K562 (cell line): ENCODE measurements around the gene PPP2R2D. TPM values are rescaled to one million over a fixed set of nuclear protein-coding genes. Genes with fewer than 3 reads are reported as not detected.

Experiments used
- ATAC-seq: fragments of 200-7000 bp; cut with Tn5 transposase; 3 replicates; pipeline ENCODE4 v1.9.1; 2020; ENCODE audit warnings: moderate library complexity
- BruUV-seq: library from RNA; stranded (reverse); fragments of 400-500 nt; replicated peaks from 2 replicates; lab custom pipeline; 2021; lab: Mats Ljungman, UMichigan
- CTCF ChIA-PET: fragments of 300-600 bp; formaldehyde crosslinking; extraction: SDS; loops from one replicate; lab custom pipeline; 2021; ENCODE audit warnings: low intra/inter-chr PET ratio; lab: Yijun Ruan, JAX
- POLR2A ChIA-PET: fragments of 300-600, 350-650 bp; sonication (Branson Sonifier 250); formaldehyde crosslinking; extraction: SDS; loops from one replicate; lab custom pipeline; 2021; ENCODE audit warnings: antibody characterized with exemption, inconsistent platforms; lab: Yijun Ruan, JAX
- DNase-seq, 4 experiments: peaks; one replicate each; pipeline versions ENCODE4 v3.0.0 to v3.0.0-alpha.2; 2011 to 2018; ENCODE audit warnings: low spot score in 3 of 4, mixed read lengths in 3 of 4; ENCODE audit errors: extremely low read depth in 1 of 4
- FAIRE-seq: peaks from 2 replicates; lab custom pipeline; 2011; peaks lifted over from hg19 to GRCh38; lab: Jason Lieb, UNC
- H2AFZ ChIP-seq: 2 replicates; pipeline ENCODE4 v1.6.0; 2011; ENCODE audit warnings: low read depth, low read length, control low read depth, inconsistent platforms
- H3K27ac ChIP-seq: fragments of 200-600 bp; 3 replicates; pipeline ENCODE4 v1.8.0; 2011; ENCODE audit warnings: low read depth, mild to moderate bottlenecking, control low read depth, inconsistent platforms, low read length, moderate library complexity, mixed read lengths; ENCODE audit errors: extremely low read depth
- H3K27me3 ChIP-seq, 2 experiments: fragments of 300-600 bp in 1 of 2; 2 replicates in 1 of 2; 3 replicates in 1 of 2; pipeline versions ENCODE4 v1.6.0 to v1.8.0; 2011; ENCODE audit warnings: inconsistent platforms in 2 of 2, low read length in 2 of 2, mild to moderate bottlenecking in 1 of 2, mixed read lengths in 1 of 2, moderate library complexity in 1 of 2; ENCODE audit not compliant: control insufficient read depth in 2 of 2, insufficient read depth in 2 of 2
- H3K36me3 ChIP-seq: fragments of 300-600 bp; 3 replicates; pipeline ENCODE4 v1.8.0; 2011; ENCODE audit warnings: mild to moderate bottlenecking, low read length, inconsistent platforms; ENCODE audit not compliant: control insufficient read depth, insufficient read depth
- H3K4me1 ChIP-seq, 2 experiments: fragments of 200-600 bp in 1 of 2; replicated peaks in 1 of 2; 2 replicates in 1 of 2; 3 replicates in 1 of 2; pipeline versions ENCODE4 v1.5.1 to v1.8.0; 2011; ENCODE audit warnings: inconsistent platforms in 2 of 2, low read length in 2 of 2, mild to moderate bottlenecking in 1 of 2, mixed read lengths in 1 of 2, moderate library complexity in 1 of 2; ENCODE audit not compliant: control insufficient read depth in 2 of 2, insufficient read depth in 2 of 2
- H3K4me2 ChIP-seq: 2 replicates; pipeline ENCODE4 v1.6.1; 2011; ENCODE audit warnings: low read length, control low read depth, inconsistent platforms, mixed read lengths; ENCODE audit not compliant: insufficient read depth
- H3K4me3 ChIP-seq: fragments of 200-600 bp; sonication (generic), shearing (Covaris generic); 2 replicates; pipeline ENCODE4 v1.5.1; 2016; ENCODE audit warnings: control low read depth, inconsistent platforms
- H3K79me2 ChIP-seq: fragments of 200-600 bp; 3 replicates; pipeline ENCODE4 v1.8.0; 2011; ENCODE audit warnings: low read length, inconsistent platforms; ENCODE audit not compliant: control insufficient read depth, insufficient read depth
- H3K9ac ChIP-seq, 2 experiments: 2 replicates each; pipeline versions ENCODE4 v1.6.0 to v1.6.1; 2011; ENCODE audit warnings: low read depth in 2 of 2, low read length in 2 of 2, control low read depth in 1 of 2, inconsistent platforms in 1 of 2, mild to moderate bottlenecking in 1 of 2, mixed read lengths in 1 of 2; ENCODE audit not compliant: insufficient read depth in 1 of 2
- H3K9me1 ChIP-seq: one replicate; pipeline ENCODE4 v1.6.0; 2011; ENCODE audit warnings: inconsistent platforms, mild to moderate bottlenecking, low read length, moderate library complexity; ENCODE audit not compliant: control insufficient read depth, insufficient read depth
- H3K9me3 ChIP-seq: replicated peaks from 2 replicates; pipeline ENCODE4 v1.5.1; 2011; ENCODE audit warnings: low read depth, low read length, inconsistent platforms; ENCODE audit not compliant: control insufficient read depth, insufficient read depth
- H4K20me1 ChIP-seq: replicated peaks from 2 replicates; pipeline ENCODE4 v1.6.1; 2011; ENCODE audit warnings: low read length, inconsistent platforms, mixed read lengths; ENCODE audit not compliant: control insufficient read depth, insufficient read depth
- BRD4 ChIP-seq: fragments of 200-600 bp; sonication (generic); IDR thresholded peaks from 2 replicates; pipeline ENCODE4 v1.6.1; 2017; ENCODE audit warnings: inconsistent platforms
- FOXA3 ChIP-seq, 2 experiments: fragments of 450-650 bp in 1 of 2; sonication (generic) in 1 of 2; formaldehyde crosslinking; IDR thresholded peaks in 1 of 2; conservative IDR thresholded peaks in 1 of 2; 2 replicates each; pipeline versions ENCODE4 v1.4.0 to v1.8.0; 2020 to 2022; ENCODE audit warnings: mild to moderate bottlenecking in 2 of 2, missing genetic modification reagents in 1 of 2
- NCOR1 ChIP-seq: fragments of 450-650 bp; IDR thresholded peaks from 2 replicates; pipeline ENCODE4 v1.6.1; 2016; ENCODE audit warnings: mild to moderate bottlenecking, moderate library complexity
- NEUROD1 ChIP-seq: fragments of 150-350 bp; IDR thresholded peaks from 2 replicates; pipeline ENCODE4 v1.6.1; 2014; ENCODE audit warnings: borderline replicate concordance, low read length, low read depth; ENCODE audit not compliant: partially characterized antibody
- NR3C1 ChIP-seq: sonication (generic); formaldehyde crosslinking; IDR thresholded peaks from 2 replicates; pipeline ENCODE4 v1.8.1; 2022; ENCODE audit warnings: missing genetic modification reagents
- POLR3A ChIP-seq: IDR thresholded peaks from 2 replicates; pipeline ENCODE4 v1.6.1; 2011; ENCODE audit warnings: borderline replicate concordance, mild to moderate bottlenecking, moderate library complexity; ENCODE audit not compliant: insufficient read length, insufficient read depth; ENCODE audit errors: extremely low read depth
- SMARCC2 ChIP-seq: fragments of 450-650 bp; IDR thresholded peaks from 2 replicates; pipeline ENCODE4 v1.6.1; 2017; ENCODE audit warnings: antibody characterized with exemption, moderate library complexity, mild to moderate bottlenecking, low read depth
- TFAM ChIP-seq: fragments of 250-450 bp; sonication (Bioruptor Pico); conservative IDR thresholded peaks from 2 replicates; pipeline ENCODE4 v1.5.0; 2021; ENCODE audit warnings: mild to moderate bottlenecking, moderate library complexity
- TRIM24 ChIP-seq, 2 experiments: fragments of 450-650 bp; IDR thresholded peaks; 2 replicates each; pipeline ENCODE4 v1.6.1; 2016
- WHSC1 ChIP-seq: IDR thresholded peaks from one replicate; pipeline ENCODE4 v1.6.1; 2012; ENCODE audit warnings: low read length, control low read depth, inconsistent platforms
- ZFP30 ChIP-seq: fragments of 250-450 bp; sonication (Bioruptor Pico); IDR thresholded peaks from 2 replicates; pipeline ENCODE4 v1.8.0; 2022; ENCODE audit warnings: moderate library complexity, mild to moderate bottlenecking, inconsistent platforms, borderline replicate concordance
- ZNF583 ChIP-seq: fragments of 250-450 bp; sonication (Bioruptor Pico); IDR thresholded peaks from 2 replicates; pipeline ENCODE4 v1.4.0; 2020
- ZNF696 ChIP-seq: fragments of 250-450 bp; sonication (Bioruptor Pico); conservative IDR thresholded peaks from 2 replicates; pipeline ENCODE4 v1.4.0; 2020; ENCODE audit warnings: mild to moderate bottlenecking, moderate library complexity
- WGBS: fragments of 100-300 bp; shearing (Covaris generic); methylation state at CpG from one replicate; pipeline ENCODE4 v1.1.6; 2016; ENCODE audit warnings: low coverage, mixed read lengths; ENCODE audit not compliant: insufficient coverage; ENCODE audit errors: missing lambda C conversion rate; 5-methylcytosine and 5-hydroxymethylcytosine counted together
- in situ Hi-C: fragments of 300-500 bp; cut with MboI; formaldehyde crosslinking; loops from 4 replicates; pipeline ENCODE4 v1.15.0; 2018; ENCODE audit warnings: inconsistent platforms, mixed read lengths
- intact Hi-C: fragments of 100-400 bp; cut with micrococcal nuclease; formaldehyde crosslinking; loops from 2 replicates; pipeline ENCODE4 v1.14.2; 2022
- polyA plus RNA-seq, 8 experiments: library from polyadenylated mRNA; depleted of rRNA in 4 of 8; stranded (reverse) in 5 of 8; unstranded in 3 of 8; fragments of >200 nt; fragmentation: Nextera tagmentation in 2 of 8; fragmentation: Illumina TruSeq in 1 of 8; extraction: Ambion mirVana in 2 of 8; extraction: Trizol in 1 of 8; gene quantifications; 2 replicates each; pipeline versions ENCODE4 v1.2.1 to v1.2.3, GENCODE V29; 2011 to 2014; ENCODE audit warnings: inconsistent platforms in 1 of 8, missing spikeins in 1 of 8
- total RNA-seq, 7 experiments: library from RNA; depleted of rRNA in 6 of 7; stranded (reverse); fragments of >200 nt in 6 of 7; fragmentation: Illumina TruSeq in 2 of 7; extraction: Trizol in 2 of 7; gene quantifications; 2 replicates each; pipeline versions ENCODE4 v1.2.1 to v1.2.3, GENCODE V29; 2011 to 2021; ENCODE audit warnings: low replicate concordance in 1 of 7
- TF ChIP-seq, protein P1 (sequence below), 2 experiments: fragments of 450-650 bp in 1 of 2; IDR thresholded peaks; 2 replicates each; pipeline ENCODE4 v1.6.1; 2011 to 2017; ENCODE audit warnings: low read depth in 2 of 2, antibody characterized with exemption in 1 of 2, borderline replicate concordance in 1 of 2, low read length in 1 of 2, mild to moderate bottlenecking in 1 of 2, mixed read lengths in 1 of 2; ENCODE audit not compliant: control insufficient read depth in 1 of 2
- TF ChIP-seq, protein P2 (sequence below): fragments of 200-800 bp; sonication (Bioruptor generic); IDR thresholded peaks from 2 replicates; pipeline ENCODE4 v1.6.1; 2017; ENCODE audit warnings: missing genetic modification characterization, missing compliant biosample characterization
- TF ChIP-seq, protein P3 (sequence below): sonication (generic); formaldehyde crosslinking; IDR thresholded peaks from 2 replicates; pipeline ENCODE4 v1.8.1; 2023; ENCODE audit warnings: mild to moderate bottlenecking, missing genetic modification reagents

Gene PPP2R2D
- total and polyA plus RNA-seq, 9 of the 15 experiments (the other 6 are each of a cell fraction or from before 2014, with no cell fraction given): 1.9 to 37.0 (median 26.8) TPM

DNA sequence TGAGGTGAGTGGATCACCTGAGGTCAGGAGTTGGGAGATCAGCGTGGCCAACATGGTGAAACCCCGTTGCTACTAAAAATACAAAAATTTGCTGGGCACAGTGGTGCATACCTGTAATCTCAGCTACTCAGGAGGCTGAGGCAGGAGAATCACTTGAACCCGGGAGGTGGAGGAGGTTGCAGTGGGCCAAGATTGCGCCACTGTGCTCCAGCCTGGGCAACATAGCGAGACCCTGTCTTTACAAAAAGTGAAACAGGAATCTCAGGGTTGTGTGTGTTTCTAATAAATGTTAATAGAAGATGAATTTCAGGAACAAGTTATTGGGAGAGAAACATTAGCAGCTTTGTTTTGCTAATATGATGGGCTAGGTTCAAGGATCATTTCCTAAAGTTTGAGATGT lies 19.9 kb downstream of the PPP2R2D start:
- peak overlapping the region; percentile 78; the same call in 1 of the 3 replicates for H3K27ac ChIP-seq
- no peak for TF ChIP-seq TFAM (CRISPR knock-in tag)
- TF ChIP-seq, protein P1, sequence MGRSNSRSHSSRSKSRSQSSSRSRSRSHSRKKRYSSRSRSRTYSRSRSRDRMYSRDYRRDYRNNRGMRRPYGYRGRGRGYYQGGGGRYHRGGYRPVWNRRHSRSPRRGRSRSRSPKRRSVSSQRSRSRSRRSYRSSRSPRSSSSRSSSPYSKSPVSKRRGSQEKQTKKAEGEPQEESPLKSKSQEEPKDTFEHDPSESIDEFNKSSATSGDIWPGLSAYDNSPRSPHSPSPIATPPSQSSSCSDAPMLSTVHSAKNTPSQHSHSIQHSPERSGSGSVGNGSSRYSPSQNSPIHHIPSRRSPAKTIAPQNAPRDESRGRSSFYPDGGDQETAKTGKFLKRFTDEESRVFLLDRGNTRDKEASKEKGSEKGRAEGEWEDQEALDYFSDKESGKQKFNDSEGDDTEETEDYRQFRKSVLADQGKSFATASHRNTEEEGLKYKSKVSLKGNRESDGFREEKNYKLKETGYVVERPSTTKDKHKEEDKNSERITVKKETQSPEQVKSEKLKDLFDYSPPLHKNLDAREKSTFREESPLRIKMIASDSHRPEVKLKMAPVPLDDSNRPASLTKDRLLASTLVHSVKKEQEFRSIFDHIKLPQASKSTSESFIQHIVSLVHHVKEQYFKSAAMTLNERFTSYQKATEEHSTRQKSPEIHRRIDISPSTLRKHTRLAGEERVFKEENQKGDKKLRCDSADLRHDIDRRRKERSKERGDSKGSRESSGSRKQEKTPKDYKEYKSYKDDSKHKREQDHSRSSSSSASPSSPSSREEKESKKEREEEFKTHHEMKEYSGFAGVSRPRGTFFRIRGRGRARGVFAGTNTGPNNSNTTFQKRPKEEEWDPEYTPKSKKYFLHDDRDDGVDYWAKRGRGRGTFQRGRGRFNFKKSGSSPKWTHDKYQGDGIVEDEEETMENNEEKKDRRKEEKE (IDR thresholded peaks at IDR 0.05; ENCODE audit: borderline replicate concordance in 1 of 2, control insufficient read depth in 1 of 2, low read depth in 2 of 2, low read length in 1 of 2): no peak
- no peak for TF ChIP-seq ZFP30 (CRISPR knock-in tag)
- no peak for TF ChIP-seq NR3C1 (CRISPR knock-in tag)
- TF ChIP-seq POLR3A: no peak
- TF ChIP-seq SMARCC2: no peak
- TF ChIP-seq, protein P2, sequence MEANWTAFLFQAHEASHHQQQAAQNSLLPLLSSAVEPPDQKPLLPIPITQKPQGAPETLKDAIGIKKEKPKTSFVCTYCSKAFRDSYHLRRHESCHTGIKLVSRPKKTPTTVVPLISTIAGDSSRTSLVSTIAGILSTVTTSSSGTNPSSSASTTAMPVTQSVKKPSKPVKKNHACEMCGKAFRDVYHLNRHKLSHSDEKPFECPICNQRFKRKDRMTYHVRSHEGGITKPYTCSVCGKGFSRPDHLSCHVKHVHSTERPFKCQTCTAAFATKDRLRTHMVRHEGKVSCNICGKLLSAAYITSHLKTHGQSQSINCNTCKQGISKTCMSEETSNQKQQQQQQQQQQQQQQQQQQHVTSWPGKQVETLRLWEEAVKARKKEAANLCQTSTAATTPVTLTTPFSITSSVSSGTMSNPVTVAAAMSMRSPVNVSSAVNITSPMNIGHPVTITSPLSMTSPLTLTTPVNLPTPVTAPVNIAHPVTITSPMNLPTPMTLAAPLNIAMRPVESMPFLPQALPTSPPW (CRISPR knock-in tag): no peak
- no peak for TF ChIP-seq TRIM24 (IDR thresholded peaks at IDR 0.05)
- TF ChIP-seq, protein P3, sequence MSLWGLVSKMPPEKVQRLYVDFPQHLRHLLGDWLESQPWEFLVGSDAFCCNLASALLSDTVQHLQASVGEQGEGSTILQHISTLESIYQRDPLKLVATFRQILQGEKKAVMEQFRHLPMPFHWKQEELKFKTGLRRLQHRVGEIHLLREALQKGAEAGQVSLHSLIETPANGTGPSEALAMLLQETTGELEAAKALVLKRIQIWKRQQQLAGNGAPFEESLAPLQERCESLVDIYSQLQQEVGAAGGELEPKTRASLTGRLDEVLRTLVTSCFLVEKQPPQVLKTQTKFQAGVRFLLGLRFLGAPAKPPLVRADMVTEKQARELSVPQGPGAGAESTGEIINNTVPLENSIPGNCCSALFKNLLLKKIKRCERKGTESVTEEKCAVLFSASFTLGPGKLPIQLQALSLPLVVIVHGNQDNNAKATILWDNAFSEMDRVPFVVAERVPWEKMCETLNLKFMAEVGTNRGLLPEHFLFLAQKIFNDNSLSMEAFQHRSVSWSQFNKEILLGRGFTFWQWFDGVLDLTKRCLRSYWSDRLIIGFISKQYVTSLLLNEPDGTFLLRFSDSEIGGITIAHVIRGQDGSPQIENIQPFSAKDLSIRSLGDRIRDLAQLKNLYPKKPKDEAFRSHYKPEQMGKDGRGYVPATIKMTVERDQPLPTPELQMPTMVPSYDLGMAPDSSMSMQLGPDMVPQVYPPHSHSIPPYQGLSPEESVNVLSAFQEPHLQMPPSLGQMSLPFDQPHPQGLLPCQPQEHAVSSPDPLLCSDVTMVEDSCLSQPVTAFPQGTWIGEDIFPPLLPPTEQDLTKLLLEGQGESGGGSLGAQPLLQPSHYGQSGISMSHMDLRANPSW (CRISPR knock-in tag): no peak
- no peak for TF ChIP-seq NCOR1
- TF ChIP-seq NEUROD1: no peak
- TF ChIP-seq ZNF583 (CRISPR knock-in tag): no peak
- no peak for TF ChIP-seq BRD4
- no peak for TF ChIP-seq WHSC1
- no peak for TF ChIP-seq ZNF696 (CRISPR knock-in tag)
- no peak for TF ChIP-seq FOXA3 (CRISPR knock-in tag; conservative IDR thresholded peaks at IDR 0.05 in 1 of 2, IDR thresholded peaks at IDR 0.05 in 1 of 2)

More for the DNA sequence above, 19.9 kb downstream of the PPP2R2D start:
- ATAC-seq (no peak), FAIRE-seq (no peak), DNase-seq (no peak)
- POLR2A ChIA-PET: interaction anchor here (0.8 to 1.1 kb wide), 3 partner anchors 9 to 15 kb away, joined by 3 to 4 read pairs (median 3); no protein-coding TSS in a partner anchor
- H3K9ac ChIP-seq: no peak overlapping the region; a peak in 1 of 4 replicates
- intact Hi-C loops: no loop called here
- peaks cover 10 to 43% of the 10 kb centered on the region in 2 experiments for H3K4me1 ChIP-seq
- BruUV-seq: no TSS peak
- no peaks in the 10 kb centered on the region for H3K27me3 ChIP-seq
- peaks cover 83% of the 10 kb centered on the region for H3K79me2 ChIP-seq
- H3K4me2 ChIP-seq: no peak overlapping the region
- CTCF ChIA-PET: no interaction called here
- 96% methylated on average over 3 of the region's 5 CpGs for WGBS
- H2AFZ ChIP-seq: no peak overlapping the region
- peaks cover 17% of the 10 kb centered on the region; the same call in 2 of the 3 replicates for H3K36me3 ChIP-seq
- peaks cover 2% of the 10 kb centered on the region; the same call in 1 of the 2 replicates for H3K9me3 ChIP-seq
- in situ Hi-C loops: no loop called here
- peaks cover 7% of the 10 kb centered on the region for H3K9me1 ChIP-seq
- H4K20me1 ChIP-seq: no peaks in the 10 kb centered on the region
- no peak overlapping the region for H3K4me3 ChIP-seq
